ENCODE measurements around the gene MS4A15. TPM values are rescaled to one million over a fixed set of nuclear protein-coding genes. Genes with fewer than 3 reads are reported as not detected.

MS4A15 gene
- total RNA-seq, 1 donor from 2014 or later = 113 TPM

DNA sequence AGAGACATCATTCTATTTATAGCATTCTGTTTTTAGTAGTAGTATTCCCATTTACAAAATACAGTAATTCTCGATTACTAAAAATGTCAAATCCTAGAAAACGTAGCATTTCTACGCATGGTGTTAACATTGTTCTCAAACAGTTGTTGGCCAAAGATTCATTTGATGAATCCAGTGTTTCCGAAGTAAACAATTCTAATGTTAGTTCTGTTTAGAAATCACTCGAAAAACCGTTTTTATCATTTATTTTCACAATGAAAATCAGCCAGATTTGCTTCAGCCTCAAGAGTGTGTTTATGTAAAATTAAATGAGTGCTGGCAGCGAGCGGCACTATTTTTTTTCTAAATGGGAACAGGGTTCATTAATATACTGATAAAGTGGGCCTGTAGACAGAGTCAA, 25.1 kb upstream of the MS4A15 start:
- no peaks in the 10 kb centered on the region for H3K4me1 ChIP-seq
- no peak for DNase-seq
- TF ChIP-seq, protein P1, sequence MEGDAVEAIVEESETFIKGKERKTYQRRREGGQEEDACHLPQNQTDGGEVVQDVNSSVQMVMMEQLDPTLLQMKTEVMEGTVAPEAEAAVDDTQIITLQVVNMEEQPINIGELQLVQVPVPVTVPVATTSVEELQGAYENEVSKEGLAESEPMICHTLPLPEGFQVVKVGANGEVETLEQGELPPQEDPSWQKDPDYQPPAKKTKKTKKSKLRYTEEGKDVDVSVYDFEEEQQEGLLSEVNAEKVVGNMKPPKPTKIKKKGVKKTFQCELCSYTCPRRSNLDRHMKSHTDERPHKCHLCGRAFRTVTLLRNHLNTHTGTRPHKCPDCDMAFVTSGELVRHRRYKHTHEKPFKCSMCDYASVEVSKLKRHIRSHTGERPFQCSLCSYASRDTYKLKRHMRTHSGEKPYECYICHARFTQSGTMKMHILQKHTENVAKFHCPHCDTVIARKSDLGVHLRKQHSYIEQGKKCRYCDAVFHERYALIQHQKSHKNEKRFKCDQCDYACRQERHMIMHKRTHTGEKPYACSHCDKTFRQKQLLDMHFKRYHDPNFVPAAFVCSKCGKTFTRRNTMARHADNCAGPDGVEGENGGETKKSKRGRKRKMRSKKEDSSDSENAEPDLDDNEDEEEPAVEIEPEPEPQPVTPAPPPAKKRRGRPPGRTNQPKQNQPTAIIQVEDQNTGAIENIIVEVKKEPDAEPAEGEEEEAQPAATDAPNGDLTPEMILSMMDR (IDR thresholded peaks at IDR 0.05) = no peak
- H3K9me3 ChIP-seq = no peaks in the 10 kb centered on the region
- no peaks in the 10 kb centered on the region for H3K36me3 ChIP-seq
- H3K27me3 ChIP-seq (ENCODE audit: low read depth) = no peaks in the 10 kb centered on the region
- intact Hi-C loops (cut with DNase I) = no loop called here
- no peak overlapping the region for H3K4me3 ChIP-seq
- H3K27ac ChIP-seq = no peak overlapping the region
- ATAC-seq = no peak

GRCh38 chr11:60734279-60734678, 22.4 kb upstream of the MS4A15 start:
- TF ChIP-seq, protein P1 (IDR thresholded peaks at IDR 0.05) = no peak
- Histone ChIP-seq H3K27me3 (ENCODE audit: low read depth) (no peaks in the 10 kb centered on the region), H3K4me3 (no peak overlapping the region), H3K36me3 (no peaks in the 10 kb centered on the region), H3K27ac (no peak overlapping the region), H3K4me1 (no peaks in the 10 kb centered on the region), H3K9me3 (no peaks in the 10 kb centered on the region)
- ATAC-seq (no peak), DNase-seq (no peak)
- intact Hi-C loops (cut with DNase I) = no loop called here

- H3K27ac ChIP-seq = no peak overlapping the region
- H3K36me3 ChIP-seq = no peaks in the 10 kb centered on the region
- H3K4me1 ChIP-seq = no peaks in the 10 kb centered on the region
- intact Hi-C loops (cut with DNase I) = no loop called here
- H3K27me3 ChIP-seq (ENCODE audit: low read depth) = no peaks in the 10 kb centered on the region
- TF ChIP-seq, protein P1 (IDR thresholded peaks at IDR 0.05) = no peak
- DNase-seq (no peak), ATAC-seq (no peak)
- no peaks in the 10 kb centered on the region for H3K9me3 ChIP-seq
- H3K4me3 ChIP-seq = no peak overlapping the region
Observed at GRCh38 chr11:60739114-60739513, 17.6 kb upstream of the MS4A15 start.

- TF ChIP-seq, protein P1 (IDR thresholded peaks at IDR 0.05) = no peak
- H3K9me3 ChIP-seq = no peaks in the 10 kb centered on the region
- no peaks in the 10 kb centered on the region for H3K27me3 ChIP-seq (ENCODE audit: low read depth)
- intact Hi-C loops (cut with DNase I) = no loop called here
- DNase-seq (no peak), ATAC-seq (peak; percentile 36 to 63)
- no peaks in the 10 kb centered on the region for H3K4me1 ChIP-seq
- no peaks in the 10 kb centered on the region for H3K36me3 ChIP-seq
- H3K27ac ChIP-seq = no peak overlapping the region
- no peak overlapping the region for H3K4me3 ChIP-seq
Observed at GRCh38 chr11:60740573-60740972, 16.1 kb upstream of the MS4A15 start.

DNA sequence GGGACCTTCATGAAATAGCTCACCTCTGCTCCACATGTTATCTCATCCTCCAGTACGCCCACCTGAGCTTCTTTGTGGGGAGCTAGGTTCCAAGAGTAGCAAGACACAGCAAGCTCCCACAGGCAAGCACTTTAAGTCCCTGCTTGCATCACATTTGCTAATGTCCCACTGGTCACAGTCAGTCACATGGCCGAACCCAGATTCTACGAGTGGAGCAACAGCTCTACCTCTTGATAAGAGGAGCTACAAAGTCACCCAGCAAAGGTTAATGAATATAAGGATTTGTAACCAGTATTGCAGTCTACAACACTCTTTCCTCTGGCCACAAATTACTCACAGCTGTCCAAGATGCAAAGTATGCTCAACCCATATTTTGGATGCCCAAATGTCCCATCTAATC, 15.2 kb upstream of the MS4A15 start:
- ATAC-seq = no peak
- H3K36me3 ChIP-seq = no peaks in the 10 kb centered on the region
- intact Hi-C loops (cut with DNase I) = no loop called here
- H3K4me3 ChIP-seq = no peak overlapping the region
- no peaks in the 10 kb centered on the region for H3K4me1 ChIP-seq
- TF ChIP-seq, protein P1 (IDR thresholded peaks at IDR 0.05) = no peak
- no peaks in the 10 kb centered on the region for H3K27me3 ChIP-seq (ENCODE audit: low read depth)
- H3K27ac ChIP-seq = no peak overlapping the region
- no peaks in the 10 kb centered on the region for H3K9me3 ChIP-seq
- no peak for DNase-seq

- H3K9me3 ChIP-seq = no peaks in the 10 kb centered on the region
- no peak for ATAC-seq
- H3K4me3 ChIP-seq = no peak overlapping the region
- intact Hi-C loops (cut with DNase I) = no loop called here
- no peaks in the 10 kb centered on the region for H3K36me3 ChIP-seq
- H3K27ac ChIP-seq = no peak overlapping the region
- no peaks in the 10 kb centered on the region for H3K27me3 ChIP-seq (ENCODE audit: low read depth)
- TF ChIP-seq, protein P1 (IDR thresholded peaks at IDR 0.05) = no peak
- no peaks in the 10 kb centered on the region for H3K4me1 ChIP-seq
- DNase-seq = no peak
Observed at GRCh38 chr11:60743058-60743457, 13.6 kb upstream of the MS4A15 start.
